IPS-20b (cell line): ENCODE results near the gene CIZ1.

ENCODE experiments used
- H3K27ac ChIP-seq: one replicate; pipeline ENCODE4 v1.5.1; 2013; ENCODE audit warnings: low read length
- H3K27me3 ChIP-seq: 2 replicates; pipeline ENCODE4 v1.6.1; 2013; ENCODE audit warnings: mild to moderate bottlenecking, low read length, inconsistent platforms; ENCODE audit not compliant: insufficient read depth
- H3K36me3 ChIP-seq: 2 replicates; pipeline ENCODE4 v1.6.1; 2013; ENCODE audit warnings: low read depth, mild to moderate bottlenecking, inconsistent platforms, low read length, moderate library complexity; ENCODE audit not compliant: insufficient read depth
- H3K4me1 ChIP-seq: 2 replicates; pipeline ENCODE4 v1.6.1; 2013; ENCODE audit warnings: mild to moderate bottlenecking, control low read depth, inconsistent platforms, low read length, moderate library complexity; ENCODE audit not compliant: insufficient read depth
- H3K4me3 ChIP-seq: 2 replicates; pipeline ENCODE4 v1.5.1; 2013; ENCODE audit warnings: mild to moderate bottlenecking, low read length, inconsistent platforms
- H3K9ac ChIP-seq: 2 replicates; pipeline ENCODE4 v1.6.1; 2013; ENCODE audit warnings: low read depth, mild to moderate bottlenecking, inconsistent platforms, low read length, moderate library complexity
- H3K9me3 ChIP-seq: 2 replicates; pipeline ENCODE4 v1.6.1; 2013; ENCODE audit warnings: mild to moderate bottlenecking, low read depth, low read length, inconsistent platforms; ENCODE audit not compliant: insufficient read depth

The CIZ1 gene

DNA sequence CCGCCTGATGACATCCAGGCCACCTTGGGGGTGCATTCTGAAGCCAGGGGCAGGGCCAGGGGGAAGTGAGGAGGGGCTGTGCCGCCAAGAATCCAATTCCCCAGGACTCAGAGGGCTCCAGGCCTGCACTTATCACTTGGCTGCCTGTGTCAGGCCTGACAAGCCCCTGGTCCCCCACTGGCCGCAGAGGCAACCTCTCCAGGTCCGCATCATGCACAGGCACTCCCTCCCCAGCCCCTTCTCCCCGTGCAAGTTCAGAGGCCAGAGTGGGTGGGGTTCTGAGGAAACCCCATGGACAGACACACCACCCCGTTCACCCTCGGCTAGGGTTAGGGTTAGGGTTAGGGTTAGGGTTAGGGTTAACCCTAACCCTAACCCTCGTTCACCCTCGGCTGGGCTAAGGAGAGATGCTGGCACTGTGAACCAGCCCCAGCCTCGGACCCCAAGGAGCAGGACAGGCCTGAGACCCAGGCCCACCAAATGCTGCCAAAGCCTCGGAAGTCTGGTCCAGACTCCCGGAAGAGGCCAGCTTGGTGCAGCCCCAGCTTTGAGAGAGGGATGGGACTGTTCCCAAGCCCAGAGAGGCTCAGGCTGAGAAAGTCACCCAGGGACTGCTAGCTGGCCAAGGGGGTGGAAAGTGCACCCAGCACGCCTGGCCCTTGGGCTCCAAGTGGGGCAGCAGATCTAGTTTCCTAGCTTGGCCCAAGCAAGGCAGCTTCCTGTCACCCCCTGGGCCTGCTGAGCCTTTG, 37.3 kb downstream of the CIZ1 start:
- Histone ChIP-seq H3K9me3 (no peaks in the 10 kb centered on the region), H3K4me3 (no peak overlapping the region), H3K27ac (no peak overlapping the region), H3K9ac (no peak overlapping the region), H3K27me3 (no peaks in the 10 kb centered on the region), H3K4me1 (no peaks in the 10 kb centered on the region), H3K36me3 (no peaks in the 10 kb centered on the region)

DNA sequence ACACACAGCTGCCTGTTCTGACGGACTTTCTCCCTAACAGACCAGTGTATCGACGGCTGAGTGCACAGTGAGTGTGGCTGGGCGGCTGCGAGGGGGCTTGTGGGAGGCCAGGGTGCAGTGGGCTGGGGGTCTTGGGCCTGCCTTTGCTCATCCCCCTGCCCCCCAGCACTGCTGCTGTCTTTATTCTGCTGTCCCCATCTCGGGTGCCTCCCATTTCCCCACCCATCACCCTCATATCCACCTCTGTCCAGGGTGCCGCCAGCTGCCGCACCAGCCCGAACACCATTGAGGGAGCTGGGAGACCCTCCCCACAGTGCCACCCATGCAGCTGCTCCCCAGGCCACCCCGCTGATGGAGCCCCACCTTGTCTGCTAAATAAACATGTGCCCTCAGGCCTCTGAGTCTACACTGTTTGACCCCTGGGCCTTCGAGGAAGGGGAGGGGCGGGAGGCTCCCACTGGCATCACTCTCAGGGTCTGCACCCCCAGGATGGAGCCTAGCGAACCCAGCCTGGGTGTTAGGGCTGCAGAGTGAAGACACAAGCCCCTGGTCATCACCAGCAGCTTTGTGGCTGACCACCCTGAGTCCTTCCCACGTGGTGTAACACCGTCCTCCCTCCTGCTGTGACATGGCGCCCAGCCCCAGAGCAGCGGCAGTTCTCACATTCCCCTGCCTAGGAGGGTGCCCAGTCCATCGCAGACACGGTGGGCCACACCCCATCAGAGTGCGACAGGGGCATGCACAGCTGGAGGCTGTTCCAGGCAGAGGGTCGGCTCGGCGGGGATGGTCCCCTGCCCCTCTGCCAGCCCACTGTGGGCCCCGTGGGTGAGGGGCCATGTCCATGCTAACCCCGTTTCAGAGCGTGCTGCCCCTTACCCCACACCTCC, 38.1 kb downstream of the CIZ1 start:
- H3K4me1 ChIP-seq: no peaks in the 10 kb centered on the region
- H3K36me3 ChIP-seq: no peaks in the 10 kb centered on the region
- H3K27ac ChIP-seq: no peak overlapping the region
- no peak overlapping the region for H3K4me3 ChIP-seq
- no peaks in the 10 kb centered on the region for H3K27me3 ChIP-seq
- H3K9me3 ChIP-seq: no peaks in the 10 kb centered on the region
- H3K9ac ChIP-seq: no peak overlapping the region

DNA sequence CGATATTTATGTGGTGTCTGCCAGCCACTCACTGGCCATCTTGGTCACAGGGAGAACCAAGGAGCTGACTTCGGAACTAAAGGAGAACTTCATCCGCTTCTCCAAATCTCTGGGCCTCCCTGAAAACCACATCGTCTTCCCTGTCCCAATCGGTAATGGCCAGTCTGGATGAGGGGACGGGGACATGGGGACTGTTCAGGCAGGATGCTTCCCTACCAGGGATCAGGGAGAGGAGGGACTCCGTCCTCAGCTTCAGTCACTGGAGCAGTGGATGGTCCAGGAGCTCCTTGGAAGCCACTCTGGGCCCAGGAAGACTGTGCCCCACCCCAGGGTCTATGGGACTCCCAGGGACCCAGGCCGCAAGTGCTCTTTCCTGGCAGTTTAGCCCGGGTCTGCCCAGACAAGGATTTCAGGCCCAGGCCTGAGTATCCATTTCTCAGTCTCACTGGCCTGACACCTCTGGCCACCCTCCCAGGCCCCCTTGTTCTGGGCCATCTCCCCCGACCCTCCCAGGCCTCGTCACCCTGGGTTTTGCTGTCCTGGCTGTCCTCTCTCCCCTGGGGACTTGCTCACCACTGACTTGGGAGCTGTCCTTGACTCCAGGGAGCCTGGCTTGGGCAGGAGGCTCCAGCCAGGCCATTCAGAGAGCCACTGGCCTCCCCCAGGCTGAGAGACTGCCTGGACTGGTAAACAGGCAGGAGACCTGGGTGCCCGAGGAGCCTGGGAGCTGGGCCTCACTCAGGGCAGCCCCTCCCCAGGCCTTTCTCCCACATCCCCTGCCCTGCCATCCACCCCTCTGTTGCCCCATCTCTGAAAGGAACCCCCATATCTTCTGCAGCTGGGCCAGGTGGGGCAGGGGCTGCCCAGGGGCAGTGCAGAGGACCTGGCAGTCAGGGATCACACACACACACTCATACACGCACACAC, 39.0 kb downstream of the CIZ1 start:
- H3K4me1 ChIP-seq: no peaks in the 10 kb centered on the region
- no peak overlapping the region for H3K4me3 ChIP-seq
- no peaks in the 10 kb centered on the region for H3K36me3 ChIP-seq
- H3K9ac ChIP-seq: no peak overlapping the region
- no peak overlapping the region for H3K27ac ChIP-seq
- H3K27me3 ChIP-seq: no peaks in the 10 kb centered on the region
- H3K9me3 ChIP-seq: no peaks in the 10 kb centered on the region

DNA sequence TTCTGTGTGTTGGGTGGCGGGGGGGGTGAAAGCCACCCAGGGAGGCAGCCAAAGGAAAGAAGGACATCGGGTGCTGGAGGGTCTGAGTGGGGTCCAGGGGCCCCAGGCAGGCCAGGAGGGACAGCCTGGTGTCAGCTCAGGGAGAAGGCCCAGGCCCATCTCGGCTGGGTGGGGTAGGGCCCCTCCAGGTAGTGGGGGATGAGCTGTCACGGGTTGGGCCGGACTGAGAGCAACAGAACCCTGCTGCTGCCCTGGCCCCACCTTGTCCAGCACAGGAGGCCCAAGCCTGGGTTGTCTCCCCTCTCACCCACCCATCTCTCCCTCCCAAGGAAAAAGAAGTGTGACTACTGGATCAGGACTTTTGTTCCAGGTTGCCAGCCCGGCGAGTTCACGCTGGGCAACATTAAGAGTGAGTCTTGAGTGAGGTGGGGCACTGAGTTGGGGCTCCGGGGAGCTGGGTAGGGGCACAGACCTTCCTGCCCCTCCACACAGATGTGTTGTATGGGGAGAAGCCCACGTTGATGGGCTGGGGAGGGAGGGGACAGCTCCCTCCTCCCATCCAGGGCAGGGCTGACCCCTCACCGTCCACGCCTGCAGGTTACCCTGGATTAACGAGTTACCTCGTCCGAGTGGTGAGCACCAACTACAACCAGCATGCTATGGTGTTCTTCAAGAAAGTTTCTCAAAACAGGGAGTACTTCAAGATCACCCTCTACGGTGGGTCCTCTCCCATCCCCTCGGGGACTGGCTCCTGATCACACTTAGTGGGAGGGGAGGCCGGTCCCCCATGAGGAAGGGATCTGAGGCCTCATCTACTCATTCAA, 39.9 kb downstream of the CIZ1 start:
- Histone ChIP-seq H3K36me3 (no peaks in the 10 kb centered on the region), H3K9ac (no peak overlapping the region), H3K27me3 (no peaks in the 10 kb centered on the region), H3K9me3 (no peaks in the 10 kb centered on the region), H3K4me1 (no peaks in the 10 kb centered on the region), H3K27ac (no peak overlapping the region), H3K4me3 (no peak overlapping the region)

DNA sequence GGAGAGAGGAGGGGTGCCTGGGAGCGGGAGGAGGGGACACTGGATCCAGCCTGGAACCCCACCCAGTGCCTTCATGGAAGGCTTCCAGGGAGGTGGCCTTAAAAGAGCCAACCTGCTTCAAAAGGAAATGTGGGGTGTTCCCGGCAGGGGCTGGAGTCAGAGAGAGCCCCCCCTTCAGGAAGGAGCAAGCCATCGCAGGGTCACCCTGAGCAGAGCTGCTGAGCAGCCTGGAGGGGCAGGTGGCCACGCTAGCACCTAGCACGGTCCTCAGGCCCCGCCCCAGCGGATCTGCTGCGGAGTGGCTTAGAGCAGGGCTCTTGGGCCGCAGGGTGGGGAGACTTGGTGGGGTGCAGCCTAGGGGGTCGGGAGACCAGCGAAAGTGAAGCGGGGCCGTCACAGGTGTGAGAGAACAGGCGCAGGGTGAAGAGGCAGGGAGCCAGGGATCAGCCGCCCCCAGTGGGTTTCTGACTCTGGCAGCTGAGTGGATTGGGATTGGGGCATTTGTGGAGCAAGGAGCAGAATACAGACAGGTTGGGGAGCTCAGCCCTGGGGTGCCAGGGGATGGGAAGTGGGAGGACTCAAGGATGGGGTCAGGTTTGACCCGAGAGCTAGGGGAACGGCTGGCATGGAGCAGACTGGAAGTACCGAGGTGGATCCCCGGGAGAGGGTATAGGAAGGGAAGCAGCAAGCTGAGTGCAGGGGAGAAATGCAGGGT, 40.6 kb downstream of the CIZ1 start:
- no peaks in the 10 kb centered on the region for H3K27me3 ChIP-seq
- no peak overlapping the region for H3K4me3 ChIP-seq
- H3K36me3 ChIP-seq: no peaks in the 10 kb centered on the region
- H3K9ac ChIP-seq: peak overlapping the region; percentile 54; the same call in 1 of the 2 replicates
- H3K4me1 ChIP-seq: no peaks in the 10 kb centered on the region
- H3K27ac ChIP-seq: no peak overlapping the region
- H3K9me3 ChIP-seq: no peaks in the 10 kb centered on the region

DNA sequence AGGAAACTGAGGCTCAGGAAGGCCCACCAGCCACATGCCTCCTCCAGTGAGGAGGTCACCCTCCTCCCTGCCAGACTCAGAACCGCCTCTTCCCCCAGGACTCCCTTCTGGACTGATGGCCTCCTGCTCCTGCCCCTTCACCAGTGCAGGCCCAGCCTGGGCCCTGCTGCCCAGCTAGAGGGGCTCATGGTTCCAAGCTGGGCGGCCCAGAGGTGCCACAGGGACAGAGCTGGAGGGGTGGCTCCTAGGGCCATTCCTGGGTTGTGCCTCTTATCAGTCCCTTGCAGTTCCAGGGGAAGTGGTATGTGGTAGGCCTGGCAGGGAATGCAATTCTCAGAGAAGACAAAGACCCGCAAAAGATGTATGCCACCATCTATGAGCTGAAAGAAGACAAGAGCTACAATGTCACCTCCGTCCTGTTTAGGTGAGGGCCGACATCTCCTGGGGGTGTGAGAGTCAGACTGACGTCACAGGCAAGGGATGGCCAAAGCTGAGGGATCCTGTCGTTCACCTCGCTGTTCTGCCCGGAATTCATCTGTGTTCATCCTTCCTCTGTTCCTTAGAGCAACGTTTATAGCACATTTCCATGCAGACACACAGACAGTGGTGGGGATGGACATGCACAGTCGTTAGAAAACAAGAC, 41.3 kb downstream of the CIZ1 start:
- Histone ChIP-seq H3K27me3 (no peaks in the 10 kb centered on the region), H3K4me1 (no peaks in the 10 kb centered on the region), H3K9me3 (no peaks in the 10 kb centered on the region), H3K27ac (no peak overlapping the region), H3K36me3 (no peaks in the 10 kb centered on the region), H3K9ac (no peak overlapping the region), H3K4me3 (no peak overlapping the region)

DNA sequence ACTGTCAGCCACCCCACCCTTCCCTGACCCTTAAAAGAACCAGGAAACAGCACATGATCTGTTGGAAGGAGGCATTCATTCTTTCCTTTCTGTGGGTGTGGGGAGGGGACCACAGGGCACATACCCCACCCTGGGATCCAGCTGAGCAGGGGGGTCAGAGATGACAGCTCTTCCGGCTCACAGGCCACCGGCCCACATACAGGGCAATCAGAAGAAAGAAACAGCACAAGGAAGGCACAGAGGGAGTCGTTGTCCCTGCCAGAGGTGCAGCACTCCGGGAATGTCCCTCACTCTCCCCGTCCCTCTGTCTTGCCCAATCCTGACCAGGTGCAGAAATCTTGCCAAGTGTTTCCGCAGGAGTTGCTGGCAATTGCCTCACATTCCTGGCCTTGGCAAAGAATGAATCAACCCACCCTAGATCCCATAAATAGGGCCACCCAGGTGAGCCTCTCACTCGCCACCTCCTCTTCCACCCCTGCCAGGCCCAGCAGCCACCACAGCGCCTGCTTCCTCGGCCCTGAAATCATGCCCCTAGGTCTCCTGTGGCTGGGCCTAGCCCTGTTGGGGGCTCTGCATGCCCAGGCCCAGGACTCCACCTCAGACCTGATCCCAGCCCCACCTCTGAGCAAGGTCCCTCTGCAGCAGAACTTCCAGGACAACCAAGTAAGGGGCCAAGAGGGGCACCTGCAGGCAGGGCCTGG, 42.2 kb downstream of the CIZ1 start, which contains the start of gene LCN2:
TSS of gene LCN2 (plus strand) at position 453 of the 701 bp plus-strand sequence. CDS start at position 526, 73 bp downstream.
- Histone ChIP-seq H3K27me3 (no peaks in the 10 kb centered on the region), H3K27ac (no peak within 1 kb of the TSS), H3K9ac (no peak within 1 kb of the TSS), H3K9me3 (no peaks in the 10 kb centered on the region), H3K36me3 (no peaks in the 10 kb centered on the region), H3K4me3 (no peak within 1 kb of the TSS), H3K4me1 (no peaks in the 10 kb centered on the region)

DNA sequence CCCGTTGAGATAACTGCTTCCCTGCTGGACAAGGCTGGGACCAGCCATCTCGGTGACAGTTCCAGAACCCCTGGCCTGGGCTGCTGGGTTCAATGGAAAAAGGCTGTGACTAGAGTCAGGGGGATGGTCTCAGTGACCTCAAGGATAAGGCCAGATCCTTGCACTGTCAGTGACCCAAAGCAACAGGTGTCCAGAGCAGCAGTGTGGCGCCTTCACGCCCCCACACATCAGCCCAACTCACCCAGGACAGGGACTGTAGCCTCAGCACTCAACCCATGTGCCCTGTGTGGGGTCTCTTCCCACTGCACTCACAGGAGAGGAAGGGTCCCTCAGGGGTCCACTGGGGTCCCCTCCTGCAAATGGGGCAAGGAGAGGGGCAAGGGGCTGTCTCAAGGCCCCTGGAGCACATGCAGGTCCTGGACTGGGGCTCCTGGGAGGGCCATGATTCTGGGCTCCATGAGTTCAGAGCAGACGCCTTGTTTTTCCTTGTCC, 42.8 kb downstream of the CIZ1 start:
- Histone ChIP-seq H3K27me3 (no peaks in the 10 kb centered on the region), H3K4me3 (no peak overlapping the region), H3K9me3 (no peaks in the 10 kb centered on the region), H3K4me1 (no peaks in the 10 kb centered on the region), H3K36me3 (no peaks in the 10 kb centered on the region), H3K27ac (no peak overlapping the region), H3K9ac (no peak overlapping the region)

DNA sequence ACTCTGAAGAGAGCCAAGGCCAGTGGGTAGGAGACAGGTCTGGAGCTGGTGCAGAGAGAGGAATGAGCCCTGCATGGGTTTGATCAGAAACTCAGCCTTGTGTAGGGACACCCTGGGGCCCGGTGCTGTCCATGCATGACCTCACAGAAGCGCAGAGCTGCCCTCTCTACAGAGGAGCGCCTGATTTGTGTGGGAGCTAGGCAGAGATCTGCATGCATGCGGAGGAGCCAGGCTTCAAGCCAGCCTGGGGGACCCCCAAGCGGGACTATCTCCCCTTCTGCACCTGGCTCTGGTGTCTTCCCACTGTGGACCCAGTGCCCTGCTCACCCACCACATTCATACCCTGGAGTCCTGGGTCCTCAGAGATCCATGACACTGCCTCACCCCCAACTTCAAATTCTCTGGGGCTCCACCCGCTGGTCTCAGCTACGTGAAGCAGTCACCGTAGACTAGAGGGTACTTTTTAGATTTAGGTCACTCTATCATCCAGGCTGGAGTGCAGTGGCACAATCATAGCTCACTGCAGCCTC, 44.7 kb downstream of the CIZ1 start:
- Histone ChIP-seq H3K36me3 (no peaks in the 10 kb centered on the region), H3K27me3 (no peaks in the 10 kb centered on the region), H3K4me1 (no peaks in the 10 kb centered on the region), H3K9me3 (no peaks in the 10 kb centered on the region), H3K27ac (no peak overlapping the region), H3K4me3 (no peak overlapping the region), H3K9ac (no peak overlapping the region)
